ENCODE data around the gene ANKH. TPM values are rescaled to one million over a fixed set of nuclear protein-coding genes. Genes with fewer than 3 reads are reported as not detected.

Gene ANKH
- total and polyA plus RNA-seq, 10 of the 15 experiments (the other 5 are each of a cell fraction or from before 2014, with no cell fraction given), result 2.1 to 43.9 (median 14.4) TPM

DNA sequence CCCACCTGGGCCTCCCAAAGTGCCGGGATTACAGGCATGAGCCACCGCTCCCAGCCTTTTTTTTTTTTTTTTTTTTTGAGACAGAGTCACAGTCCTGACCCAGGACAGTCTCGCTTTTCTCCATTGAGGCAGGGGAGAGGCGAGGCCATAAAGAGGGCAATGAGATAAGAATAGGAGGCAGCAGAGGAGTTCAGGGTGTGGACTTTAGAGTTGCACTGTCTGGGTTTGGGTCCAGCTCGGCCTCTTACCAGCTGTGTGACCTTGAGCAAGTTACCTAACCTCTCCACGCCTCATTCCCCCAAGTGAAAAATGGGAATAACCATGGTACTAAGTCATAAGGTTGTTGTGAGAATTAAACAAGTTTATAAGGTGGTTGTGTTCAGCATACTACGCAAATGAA is 24.6 kb upstream of the ANKH start:
- Histone ChIP-seq H3K27ac (ENCODE audit: control insufficient read depth, insufficient read depth) (no peak overlapping the region), H3K9ac (ENCODE audit: control insufficient read depth, insufficient read depth, low read length) (no peak overlapping the region), H3K9me3 (replicated peaks; ENCODE audit: control insufficient read depth, insufficient read depth, low read length) (no peaks in the 10 kb centered on the region), H3K79me2 (ENCODE audit: control insufficient read depth, insufficient read depth, low read length) (no peaks in the 10 kb centered on the region), H3K4me3 (no peak overlapping the region), H2AFZ (ENCODE audit: control insufficient read depth, low read depth, low read length) (no peak overlapping the region), H4K20me1 (ENCODE audit: control insufficient read depth, insufficient read depth) (no peaks in the 10 kb centered on the region), H3K4me2 (ENCODE audit: control insufficient read depth, insufficient read depth) (no peak overlapping the region), H3K27me3 (replicated peaks in 1 of 2; ENCODE audit: control insufficient read depth in 2 of 2, insufficient read depth in 2 of 2, low read length in 1 of 2) (no peaks in the 10 kb centered on the region), H3K36me3 (ENCODE audit: control insufficient read depth in 2 of 2, insufficient read depth in 2 of 2, low read length in 1 of 2) (no peaks in the 10 kb centered on the region), H3K4me1 (ENCODE audit: control insufficient read depth, insufficient read depth, low read length) (no peaks in the 10 kb centered on the region)
- CTCF ChIA-PET, result interaction anchor here (1.1 to 1.4 kb wide), 2 partner anchors 107 to 169 kb away, joined by 3 to 4 read pairs; no protein-coding TSS in a partner anchor
- RAD21 ChIA-PET (ENCODE audit: unreplicated experiment), result no interaction called here
- in situ Hi-C loops (cut with MboI), result no loop called here
- no peak for ATAC-seq
- POLR2A ChIA-PET, result no interaction called here
- 37% methylated on average over 7 of the region's 7 CpGs for WGBS (ENCODE audit: insufficient coverage, insufficient replicate concordance, low lambda C conversion rate, missing lambda C conversion rate)
- BruUV-seq (replicated peaks), result no TSS peak
- no peak for DNase-seq (ENCODE audit: low read depth, low spot score)
- no peak for FAIRE-seq
- SMC1A ChIA-PET (ENCODE audit: uncharacterized antibody, unreplicated experiment), result interaction anchor here (2.3 kb wide), 1 partner anchor 107 kb away, joined by 5 read pairs; no protein-coding TSS in a partner anchor
- intact Hi-C loops (cut with micrococcal nuclease; ENCODE audit: unreplicated experiment), result no loop called here
- TF ChIP-seq, protein P1, sequence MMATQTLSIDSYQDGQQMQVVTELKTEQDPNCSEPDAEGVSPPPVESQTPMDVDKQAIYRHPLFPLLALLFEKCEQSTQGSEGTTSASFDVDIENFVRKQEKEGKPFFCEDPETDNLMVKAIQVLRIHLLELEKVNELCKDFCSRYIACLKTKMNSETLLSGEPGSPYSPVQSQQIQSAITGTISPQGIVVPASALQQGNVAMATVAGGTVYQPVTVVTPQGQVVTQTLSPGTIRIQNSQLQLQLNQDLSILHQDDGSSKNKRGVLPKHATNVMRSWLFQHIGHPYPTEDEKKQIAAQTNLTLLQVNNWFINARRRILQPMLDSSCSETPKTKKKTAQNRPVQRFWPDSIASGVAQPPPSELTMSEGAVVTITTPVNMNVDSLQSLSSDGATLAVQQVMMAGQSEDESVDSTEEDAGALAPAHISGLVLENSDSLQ (IDR thresholded peaks at IDR 0.05), result no peak
- TF ChIP-seq, protein P2, sequence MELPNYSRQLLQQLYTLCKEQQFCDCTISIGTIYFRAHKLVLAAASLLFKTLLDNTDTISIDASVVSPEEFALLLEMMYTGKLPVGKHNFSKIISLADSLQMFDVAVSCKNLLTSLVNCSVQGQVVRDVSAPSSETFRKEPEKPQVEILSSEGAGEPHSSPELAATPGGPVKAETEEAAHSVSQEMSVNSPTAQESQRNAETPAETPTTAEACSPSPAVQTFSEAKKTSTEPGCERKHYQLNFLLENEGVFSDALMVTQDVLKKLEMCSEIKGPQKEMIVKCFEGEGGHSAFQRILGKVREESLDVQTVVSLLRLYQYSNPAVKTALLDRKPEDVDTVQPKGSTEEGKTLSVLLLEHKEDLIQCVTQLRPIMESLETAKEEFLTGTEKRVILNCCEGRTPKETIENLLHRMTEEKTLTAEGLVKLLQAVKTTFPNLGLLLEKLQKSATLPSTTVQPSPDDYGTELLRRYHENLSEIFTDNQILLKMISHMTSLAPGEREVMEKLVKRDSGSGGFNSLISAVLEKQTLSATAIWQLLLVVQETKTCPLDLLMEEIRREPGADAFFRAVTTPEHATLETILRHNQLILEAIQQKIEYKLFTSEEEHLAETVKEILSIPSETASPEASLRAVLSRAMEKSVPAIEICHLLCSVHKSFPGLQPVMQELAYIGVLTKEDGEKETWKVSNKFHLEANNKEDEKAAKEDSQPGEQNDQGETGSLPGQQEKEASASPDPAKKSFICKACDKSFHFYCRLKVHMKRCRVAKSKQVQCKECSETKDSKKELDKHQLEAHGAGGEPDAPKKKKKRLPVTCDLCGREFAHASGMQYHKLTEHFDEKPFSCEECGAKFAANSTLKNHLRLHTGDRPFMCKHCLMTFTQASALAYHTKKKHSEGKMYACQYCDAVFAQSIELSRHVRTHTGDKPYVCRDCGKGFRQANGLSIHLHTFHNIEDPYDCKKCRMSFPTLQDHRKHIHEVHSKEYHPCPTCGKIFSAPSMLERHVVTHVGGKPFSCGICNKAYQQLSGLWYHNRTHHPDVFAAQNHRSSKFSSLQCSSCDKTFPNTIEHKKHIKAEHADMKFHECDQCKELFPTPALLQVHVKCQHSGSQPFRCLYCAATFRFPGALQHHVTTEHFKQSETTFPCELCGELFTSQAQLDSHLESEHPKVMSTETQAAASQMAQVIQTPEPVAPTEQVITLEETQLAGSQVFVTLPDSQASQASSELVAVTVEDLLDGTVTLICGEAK (IDR thresholded peaks at IDR 0.05; ENCODE audit: borderline replicate concordance), result no peak
- no peak for TF ChIP-seq RELA (IDR thresholded peaks at IDR 0.05; ENCODE audit: borderline replicate concordance, partially characterized antibody)
- TF ChIP-seq, protein P3, sequence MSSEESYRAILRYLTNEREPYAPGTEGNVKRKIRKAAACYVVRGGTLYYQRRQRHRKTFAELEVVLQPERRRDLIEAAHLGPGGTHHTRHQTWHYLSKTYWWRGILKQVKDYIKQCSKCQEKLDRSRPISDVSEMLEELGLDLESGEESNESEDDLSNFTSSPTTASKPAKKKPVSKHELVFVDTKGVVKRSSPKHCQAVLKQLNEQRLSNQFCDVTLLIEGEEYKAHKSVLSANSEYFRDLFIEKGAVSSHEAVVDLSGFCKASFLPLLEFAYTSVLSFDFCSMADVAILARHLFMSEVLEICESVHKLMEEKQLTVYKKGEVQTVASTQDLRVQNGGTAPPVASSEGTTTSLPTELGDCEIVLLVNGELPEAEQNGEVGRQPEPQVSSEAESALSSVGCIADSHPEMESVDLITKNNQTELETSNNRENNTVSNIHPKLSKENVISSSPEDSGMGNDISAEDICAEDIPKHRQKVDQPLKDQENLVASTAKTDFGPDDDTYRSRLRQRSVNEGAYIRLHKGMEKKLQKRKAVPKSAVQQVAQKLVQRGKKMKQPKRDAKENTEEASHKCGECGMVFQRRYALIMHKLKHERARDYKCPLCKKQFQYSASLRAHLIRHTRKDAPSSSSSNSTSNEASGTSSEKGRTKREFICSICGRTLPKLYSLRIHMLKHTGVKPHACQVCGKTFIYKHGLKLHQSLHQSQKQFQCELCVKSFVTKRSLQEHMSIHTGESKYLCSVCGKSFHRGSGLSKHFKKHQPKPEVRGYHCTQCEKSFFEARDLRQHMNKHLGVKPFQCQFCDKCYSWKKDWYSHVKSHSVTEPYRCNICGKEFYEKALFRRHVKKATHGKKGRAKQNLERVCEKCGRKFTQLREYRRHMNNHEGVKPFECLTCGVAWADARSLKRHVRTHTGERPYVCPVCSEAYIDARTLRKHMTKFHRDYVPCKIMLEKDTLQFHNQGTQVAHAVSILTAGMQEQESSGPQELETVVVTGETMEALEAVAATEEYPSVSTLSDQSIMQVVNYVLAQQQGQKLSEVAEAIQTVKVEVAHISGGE (CRISPR knock-in tag; IDR thresholded peaks at IDR 0.05), result no peak
- no peak for TF ChIP-seq CBX5 (IDR thresholded peaks at IDR 0.05; ENCODE audit: low read depth)
- TF ChIP-seq MYC (IDR thresholded peaks at IDR 0.05; ENCODE audit: insufficient read depth, insufficient read length, insufficient replicate concordance, low read length, severe bottlenecking), result no peak
- TF ChIP-seq, protein P4, sequence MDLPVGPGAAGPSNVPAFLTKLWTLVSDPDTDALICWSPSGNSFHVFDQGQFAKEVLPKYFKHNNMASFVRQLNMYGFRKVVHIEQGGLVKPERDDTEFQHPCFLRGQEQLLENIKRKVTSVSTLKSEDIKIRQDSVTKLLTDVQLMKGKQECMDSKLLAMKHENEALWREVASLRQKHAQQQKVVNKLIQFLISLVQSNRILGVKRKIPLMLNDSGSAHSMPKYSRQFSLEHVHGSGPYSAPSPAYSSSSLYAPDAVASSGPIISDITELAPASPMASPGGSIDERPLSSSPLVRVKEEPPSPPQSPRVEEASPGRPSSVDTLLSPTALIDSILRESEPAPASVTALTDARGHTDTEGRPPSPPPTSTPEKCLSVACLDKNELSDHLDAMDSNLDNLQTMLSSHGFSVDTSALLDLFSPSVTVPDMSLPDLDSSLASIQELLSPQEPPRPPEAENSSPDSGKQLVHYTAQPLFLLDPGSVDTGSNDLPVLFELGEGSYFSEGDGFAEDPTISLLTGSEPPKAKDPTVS (IDR thresholded peaks at IDR 0.05; ENCODE audit: low read depth, low read length), result no peak

All from GM12878 (cell line).